Heart right ventricle (tissue), 16 donors: ENCODE results near the gene RABGAP1. TPM values are rescaled to one million over a fixed set of nuclear protein-coding genes. Genes with fewer than 3 reads are reported as not detected.
A peak's percentile ranks its signal among the peaks of the same experiment; 100 is the strongest.

Experiments used
- ATAC-seq, 8 donors: fragments of 200-7000 bp; cut with Tn5 transposase; one replicate each; pipeline ENCODE4 v1.9.1; 2020; ENCODE audit warnings: mild to moderate bottlenecking in 8 of 8, moderate library complexity in 8 of 8, moderate number of reproducible peaks in 1 of 8
- DNase-seq, 2 donors: peaks; one replicate each; pipeline ENCODE4 v3.0.0-alpha.2; 2020
- H3K27ac ChIP-seq, 10 donors: fragments of 200-600 bp; sonication (generic) in 2 of 10; one replicate each; pipeline versions ENCODE4 v1.5.0 to v1.8.0; 2020 to 2022; ENCODE audit warnings: mild to moderate bottlenecking in 3 of 10
- H3K27me3 ChIP-seq, 7 donors: fragments of 200-600 bp; one replicate each; pipeline ENCODE4 v1.8.0; 2021 to 2022; ENCODE audit warnings: mild to moderate bottlenecking in 2 of 7
- H3K36me3 ChIP-seq, 9 donors: fragments of 200-600 bp; sonication (generic) in 1 of 9; one replicate each; pipeline versions ENCODE4 v1.5.0 to v1.8.0; 2020 to 2022; ENCODE audit warnings: mild to moderate bottlenecking in 2 of 9
- H3K4me1 ChIP-seq, 9 donors: fragments of 200-600 bp; sonication (generic) in 1 of 9; one replicate each; pipeline versions ENCODE4 v1.5.0 to v1.8.0; 2020 to 2022; ENCODE audit warnings: mild to moderate bottlenecking in 4 of 9
- H3K4me3 ChIP-seq, 10 donors: fragments of 200-600 bp; sonication (generic) in 2 of 10; one replicate each; pipeline versions ENCODE4 v1.5.0 to v1.8.0; 2020 to 2022; ENCODE audit warnings: mild to moderate bottlenecking in 7 of 10, moderate library complexity in 2 of 10
- H3K9me3 ChIP-seq, 11 donors: fragments of 200-600 bp in 10 of 11; sonication (generic) in 2 of 11; one replicate each; pipeline versions ENCODE4 v1.5.0 to v1.8.0; 2013 to 2022; ENCODE audit warnings: mild to moderate bottlenecking in 2 of 11, control low read depth in 1 of 11, moderate library complexity in 1 of 11
- WGBS, 2 donors: extraction: QIAGEN DNeasy Blood & Tissue Kit; methylation state at CpG; one replicate each; pipeline ENCODE4 v1.1.7; 2013; ENCODE audit warnings: inconsistent platforms in 1 of 2; 5-methylcytosine and 5-hydroxymethylcytosine counted together
- intact Hi-C, 10 donors: fragments of 100-400 bp; cut with DNase I; formaldehyde crosslinking; loops; one replicate each; pipeline versions ENCODE4 v1.11.1 to v1.14.2; 2022
- polyA plus RNA-seq, 2 donors: library from polyadenylated mRNA; stranded (reverse); fragments of 200-250 nt; gene quantifications; one replicate each; pipeline ENCODE4 v1.2.3, GENCODE V29; 2013
- total RNA-seq, 10 donors: library from RNA; stranded (reverse); fragmentation: NEBNext Ultra II Directional in 3 of 10; extraction: Animal tissue kit (Norgen Biotek cat#: 25700) in 3 of 10; gene quantifications; one replicate each; pipeline versions ENCODE4 v1.2.1 to v1.2.4, GENCODE V29; 2021 to 2023
- TF ChIP-seq, protein P1 (sequence below), 9 donors: fragments of 200-600 bp; sonication (generic) in 2 of 9; IDR thresholded peaks; one replicate each; pipeline versions ENCODE4 v1.5.0 to v1.8.0; 2021 to 2022; ENCODE audit warnings: antibody characterized with exemption in 9 of 9, mild to moderate bottlenecking in 5 of 9, moderate library complexity in 1 of 9
- donor health status: Arrhythmogenic right ventricular cardiomyopathy.
- donor health status: ischemic (EF 13 %, LVEDD 7.1; RV severe dilation, severe dysfunction).
- donor health status: healthy with polysubstance abuse.
- donor health status: DM: no; HTN: yes; CAD: no.
- donor health status: DM: no; HTN: no; CAD: no.
- donor health status: ischemic (EF 25% LVEDD 6.9; RV normal size, moderate dysfunction).
- donor health status: ischemic (EF 25% LVEDD 5.7; RV mildly dilated, moderate dysfunction).
- donor health status: healthy.
- donor health status: DM: yes; HTN: yes; CAD: no.
- donor health status: Ischemic cardiomyopathy.
- donor health status: ischemic (EF 35%, LVEDD 5.7; RV mildly dilated, moderate dysfunction).
- donor health status: nonischemic (EF 11% LVEDD 7.7; RV severe dilation, severe dysfunction).
- donor health status: DM: yes; HTN: yes; CAD: no.
- donor health status: PGD.
- donor health status: ischemic (EF 29% LVEDD 5.4; RV normal size, mild dysfunction).
- donor health status: nonischemic (EF 23%, LVEDD 6.1; RV moderate dilation, normal function).

Gene RABGAP1
- total and polyA plus RNA-seq, 12 donors, result 9.3 to 62.3 (median 45.8) TPM

DNA sequence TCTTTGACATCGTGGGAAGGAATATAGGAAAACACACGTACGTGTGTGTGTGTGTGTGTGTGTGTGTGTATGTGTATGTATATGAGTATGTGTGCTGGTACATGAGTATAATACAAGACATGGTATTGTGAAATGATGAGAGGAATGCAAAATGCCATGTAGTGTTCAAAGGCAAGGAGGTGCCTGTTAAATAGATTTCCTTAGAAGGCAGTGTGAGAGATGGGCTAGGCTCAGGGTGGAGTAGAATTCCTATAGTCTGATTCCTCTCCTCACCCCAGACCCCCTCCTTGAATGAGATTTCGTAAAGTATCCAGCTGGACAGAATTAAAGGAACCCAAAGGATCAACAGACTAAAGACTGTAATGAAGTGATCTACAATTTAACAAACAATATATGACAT is 103.8 kb downstream of the RABGAP1 start:
- Histone ChIP-seq H3K36me3 (peaks cover 0 to 10% (median 0%) of the 10 kb centered on the region in 9 donors), H3K27me3 (no peaks in the 10 kb centered on the region), H3K27ac (peak overlapping the region in 4 of 10 donors; percentile 9 to 32 (median 22)), H3K4me1 (peaks cover 0 to 34% (median 23%) of the 10 kb centered on the region in 9 donors), H3K9me3 (peaks cover 0 to 5% (median 0%) of the 10 kb centered on the region in 11 donors), H3K4me3 (no peak overlapping the region)
- TF ChIP-seq, protein P1, sequence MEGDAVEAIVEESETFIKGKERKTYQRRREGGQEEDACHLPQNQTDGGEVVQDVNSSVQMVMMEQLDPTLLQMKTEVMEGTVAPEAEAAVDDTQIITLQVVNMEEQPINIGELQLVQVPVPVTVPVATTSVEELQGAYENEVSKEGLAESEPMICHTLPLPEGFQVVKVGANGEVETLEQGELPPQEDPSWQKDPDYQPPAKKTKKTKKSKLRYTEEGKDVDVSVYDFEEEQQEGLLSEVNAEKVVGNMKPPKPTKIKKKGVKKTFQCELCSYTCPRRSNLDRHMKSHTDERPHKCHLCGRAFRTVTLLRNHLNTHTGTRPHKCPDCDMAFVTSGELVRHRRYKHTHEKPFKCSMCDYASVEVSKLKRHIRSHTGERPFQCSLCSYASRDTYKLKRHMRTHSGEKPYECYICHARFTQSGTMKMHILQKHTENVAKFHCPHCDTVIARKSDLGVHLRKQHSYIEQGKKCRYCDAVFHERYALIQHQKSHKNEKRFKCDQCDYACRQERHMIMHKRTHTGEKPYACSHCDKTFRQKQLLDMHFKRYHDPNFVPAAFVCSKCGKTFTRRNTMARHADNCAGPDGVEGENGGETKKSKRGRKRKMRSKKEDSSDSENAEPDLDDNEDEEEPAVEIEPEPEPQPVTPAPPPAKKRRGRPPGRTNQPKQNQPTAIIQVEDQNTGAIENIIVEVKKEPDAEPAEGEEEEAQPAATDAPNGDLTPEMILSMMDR (IDR thresholded peaks at IDR 0.05), result no peak
- ATAC-seq (no peak), DNase-seq (no peak)
- 73 to 79% methylated on average over 4 of the region's 4 CpGs for whole genome bisulfite sequencing, 2 donors
- intact Hi-C loops, result no loop called here

DNA sequence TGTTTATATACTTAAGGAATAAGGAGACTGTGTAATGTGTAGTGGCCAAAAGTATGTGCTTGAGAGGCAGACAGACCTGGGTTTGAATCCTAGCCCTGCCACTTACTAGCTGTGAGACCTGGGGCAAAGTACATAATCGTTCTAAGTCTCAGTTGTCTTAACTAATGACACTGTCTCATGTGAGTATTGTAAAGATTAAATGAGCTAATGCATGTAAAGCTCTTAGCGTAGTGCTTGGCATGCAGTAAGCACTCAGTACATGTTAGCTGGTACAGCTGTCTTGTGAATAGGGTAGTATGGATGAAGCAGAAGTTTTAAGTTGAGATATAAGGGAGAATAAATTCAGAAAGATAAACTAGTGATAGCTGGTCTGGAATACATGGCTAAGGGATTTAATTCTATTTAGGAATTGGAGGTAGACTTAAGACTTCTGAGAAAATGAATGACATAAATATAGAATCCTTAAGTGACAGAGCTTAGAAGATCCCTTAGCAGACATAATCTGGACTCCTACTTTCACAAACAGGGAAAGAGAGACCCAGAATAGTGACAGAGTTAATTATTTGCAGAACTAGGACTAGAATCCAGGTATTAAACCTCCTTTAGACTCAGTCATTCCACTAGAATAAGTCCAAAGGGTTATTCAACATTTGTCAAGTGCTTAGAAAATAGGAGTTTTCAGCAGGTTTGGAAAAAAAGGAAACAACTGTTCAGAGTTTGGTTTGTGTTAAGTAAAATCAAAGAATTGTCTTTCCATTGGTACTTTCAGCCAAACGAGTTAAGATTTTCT is 105.8 kb downstream of the RABGAP1 start:
- intact Hi-C loops, result no loop called here
- Histone ChIP-seq H3K9me3 (peaks cover 0 to 5% (median 0%) of the 10 kb centered on the region in 11 donors), H3K36me3 (peaks cover 0 to 10% (median 0%) of the 10 kb centered on the region in 9 donors), H3K27me3 (no peaks in the 10 kb centered on the region), H3K27ac (peak overlapping the region in 5 of 10 donors; percentile 9 to 46 (median 32)), H3K4me3 (no peak overlapping the region), H3K4me1 (peaks cover 0 to 27% (median 17%) of the 10 kb centered on the region in 9 donors)
- 78 to 79% methylated on average over 3 of the region's 3 CpGs for WGBS, 2 donors
- DNase-seq (no peak), ATAC-seq (no peak)
- TF ChIP-seq, protein P1 (IDR thresholded peaks at IDR 0.05), result no peak

DNA sequence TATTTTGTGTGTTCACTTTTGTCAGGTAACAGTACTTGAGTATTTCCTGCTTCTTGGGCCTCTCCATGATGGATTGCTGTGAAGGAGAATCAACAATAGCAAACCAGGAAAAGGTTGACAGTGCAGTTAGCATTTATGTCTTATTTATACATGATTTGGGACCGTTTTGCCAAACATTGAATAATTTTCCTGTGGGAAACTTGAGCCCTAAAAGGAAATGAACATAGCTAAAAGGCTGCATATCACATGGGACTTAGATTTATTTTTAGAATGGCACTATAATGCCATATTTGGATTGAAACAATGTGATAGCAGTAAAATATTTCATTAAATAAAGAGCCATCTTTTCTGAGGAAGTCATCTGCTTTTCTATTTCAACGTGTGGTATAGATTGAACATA is 107.9 kb downstream of the RABGAP1 start:
- DNase-seq, result no peak
- H3K36me3 ChIP-seq, result peaks cover 0 to 8% (median 0%) of the 10 kb centered on the region in 9 donors
- intact Hi-C loops, result no loop called here

DNA sequence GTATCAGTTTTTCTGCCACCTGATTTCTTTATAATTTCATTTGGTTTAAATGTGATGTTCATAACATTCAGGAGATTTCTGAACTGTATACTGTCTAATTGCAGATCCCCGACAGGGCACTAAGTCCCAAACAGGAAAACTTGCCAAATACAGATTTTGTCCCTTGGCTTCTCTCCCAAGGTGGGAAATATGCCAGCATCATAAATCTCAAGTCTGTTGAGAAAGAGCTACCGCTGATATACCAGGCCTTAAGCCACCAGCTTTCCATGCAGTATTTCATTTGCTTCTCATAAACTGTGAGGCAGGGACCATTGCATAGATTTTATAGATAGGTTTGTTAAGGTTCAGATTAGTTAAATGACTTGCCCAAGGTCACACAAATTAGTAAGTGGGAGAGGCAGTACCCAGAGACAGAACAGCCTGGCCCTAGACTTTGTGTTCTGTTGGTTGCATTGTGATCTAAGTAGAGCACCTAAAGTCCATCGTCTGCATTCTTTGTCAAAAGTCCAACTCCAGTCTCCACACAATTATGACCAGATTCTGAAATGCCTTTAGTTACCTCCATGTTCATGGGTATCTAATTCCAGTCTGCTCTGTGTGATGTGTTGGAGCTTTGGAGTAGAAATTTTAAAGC is 108.9 kb downstream of the RABGAP1 start:
- WGBS, 2 donors, result 19 to 28% methylated on average over 3 of the region's 3 CpGs

More for the DNA sequence above, 107.9 kb downstream of the RABGAP1 start:
- TF ChIP-seq, protein P1 (IDR thresholded peaks at IDR 0.05), result no peak
- Histone ChIP-seq H3K4me1 (peaks cover 1 to 34% (median 26%) of the 10 kb centered on the region in 9 donors), H3K27ac (peak overlapping the region in 7 of 10 donors; percentile 5 to 65 (median 43)), H3K4me3 (no peak overlapping the region), H3K9me3 (no peaks in the 10 kb centered on the region), H3K27me3 (no peaks in the 10 kb centered on the region)
- 30 to 48% methylated on average over 2 of the region's 2 CpGs for WGBS, 2 donors
- peak in 6 of 8 donors; percentile 33 to 66 (median 48) for ATAC-seq

More for the DNA sequence above, 108.9 kb downstream of the RABGAP1 start:
- H3K27me3 ChIP-seq, result no peaks in the 10 kb centered on the region
- H3K4me3 ChIP-seq, result no peak overlapping the region
- H3K9me3 ChIP-seq, result no peaks in the 10 kb centered on the region
- H3K36me3 ChIP-seq, result peaks cover 0 to 14% (median 0%) of the 10 kb centered on the region in 9 donors
- TF ChIP-seq, protein P1 (IDR thresholded peaks at IDR 0.05), result no peak
- DNase-seq (no peak), ATAC-seq (peak in 5 of 8 donors; percentile 29 to 82 (median 42))
- H3K27ac ChIP-seq, result peak overlapping the region in 6 of 10 donors; percentile 13 to 65 (median 49)
- peaks cover 3 to 39% (median 27%) of the 10 kb centered on the region in 9 donors for H3K4me1 ChIP-seq
- intact Hi-C loops, result no loop called here
